Activated CD4-positive, alpha-beta T cell treated with anti-CD3 and anti-CD28 coated beads, Interleukin-2, amount 10 ng/mL, durations not matched to agents 24 days and 14 days (primary cell): Measurements from ENCODE around the gene JHY. TPM values are rescaled to one million over a fixed set of nuclear protein-coding genes. Genes with fewer than 3 reads are reported as not detected.

Experiments
- DNase-seq: peaks from one replicate; pipeline ENCODE4 v3.0.0; 2022
- H3K27ac Mint-ChIP-seq: one replicate; pipeline ENCODE4 v1.8.0; 2022; ENCODE audit warnings: mild to moderate bottlenecking, mixed read lengths
- H3K27me3 Mint-ChIP-seq: one replicate; pipeline ENCODE4 v1.8.0; 2022; ENCODE audit warnings: mixed read lengths
- H3K36me3 Mint-ChIP-seq: one replicate; pipeline ENCODE4 v1.8.0; 2022; ENCODE audit warnings: low read depth, mild to moderate bottlenecking, mixed read lengths
- H3K4me1 Mint-ChIP-seq: one replicate; pipeline ENCODE4 v1.8.0; 2021; ENCODE audit warnings: mixed read lengths
- H3K4me3 Mint-ChIP-seq: one replicate; pipeline ENCODE4 v1.8.0; 2022; ENCODE audit warnings: mild to moderate bottlenecking, moderate library complexity, mixed read lengths
- H3K9me3 Mint-ChIP-seq: one replicate; pipeline ENCODE4 v1.8.0; 2021; ENCODE audit warnings: mixed read lengths
- intact Hi-C: fragments of 100-400 bp; cut with micrococcal nuclease; formaldehyde crosslinking; loops from one replicate; pipeline ENCODE4 v1.15.1; 2023
- total RNA-seq: library from RNA; stranded (reverse); gene quantifications from 2 replicates; pipeline ENCODE4 v1.2.3, GENCODE V29; 2022

The JHY gene
- total RNA-seq, 1 donor from 2014 or later: 1.1 TPM

DNA sequence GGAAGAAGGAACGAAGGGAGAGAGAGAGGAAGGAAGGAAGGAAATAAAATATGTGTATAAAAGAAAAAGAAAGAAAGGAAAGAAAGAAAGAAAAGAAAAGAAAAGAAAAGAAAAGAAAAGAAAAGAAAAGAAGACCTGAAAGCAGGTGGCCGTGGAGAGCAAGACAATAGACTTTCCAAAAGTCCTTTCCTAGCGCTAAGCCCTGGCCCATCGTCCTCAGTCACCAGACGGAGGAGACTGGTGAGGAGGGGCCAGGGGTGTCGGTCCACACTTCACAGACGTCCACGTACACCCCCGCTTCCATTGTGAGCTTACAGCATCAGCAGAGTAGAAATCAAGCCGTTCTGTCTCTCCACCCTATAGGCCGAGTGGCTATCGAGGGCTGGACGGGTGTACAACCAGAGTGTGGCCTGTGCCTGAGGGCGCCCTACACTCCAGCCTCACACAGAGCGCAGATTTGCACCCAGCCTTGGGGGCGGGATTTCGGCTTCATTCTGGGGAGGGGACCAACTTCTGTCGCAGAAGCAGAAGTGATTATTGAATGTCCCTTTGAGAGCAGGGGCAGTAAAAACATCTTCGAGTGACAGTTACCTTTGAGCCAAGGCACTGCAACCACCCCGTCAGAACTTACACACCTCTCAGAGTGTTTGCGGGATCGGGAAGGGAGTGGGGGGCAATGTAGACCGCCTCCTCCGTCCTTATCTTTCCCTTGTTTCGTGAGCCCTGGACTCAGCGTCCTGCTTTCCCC lies 101.1 kb downstream of the JHY start:
- DNase-seq: no peak
- Mint-ChIP-seq H3K27me3 (peaks cover 86% of the 10 kb centered on the region), H3K4me3 (peak overlapping the region; percentile 85), H3K36me3 (peaks cover 3% of the 10 kb centered on the region), H3K27ac (no peak overlapping the region), H3K4me1 (peaks cover 16% of the 10 kb centered on the region), H3K9me3 (peaks cover 9% of the 10 kb centered on the region)
- intact Hi-C loops: loop anchor here (5.0 kb wide), 2 partner anchors 101 to 1884 kb away; partner anchors contain the start of genes JHY and ROBO3

- H3K9me3 Mint-ChIP-seq: peaks cover 11% of the 10 kb centered on the region
- DNase-seq: peak; percentile 68
- H3K4me3 Mint-ChIP-seq: peak overlapping the region; percentile 85
- peaks cover 16% of the 10 kb centered on the region for H3K4me1 Mint-ChIP-seq
- H3K36me3 Mint-ChIP-seq: peaks cover 3% of the 10 kb centered on the region
- intact Hi-C loops: loop anchor here (5.0 kb wide), 2 partner anchors 102 to 1883 kb away; partner anchors contain the start of genes JHY and ROBO3
- H3K27ac Mint-ChIP-seq: no peak overlapping the region
- H3K27me3 Mint-ChIP-seq: peaks cover 81% of the 10 kb centered on the region
Measured at GRCh38 chr11:122984186-122985011, 101.8 kb downstream of the JHY start.

DNA sequence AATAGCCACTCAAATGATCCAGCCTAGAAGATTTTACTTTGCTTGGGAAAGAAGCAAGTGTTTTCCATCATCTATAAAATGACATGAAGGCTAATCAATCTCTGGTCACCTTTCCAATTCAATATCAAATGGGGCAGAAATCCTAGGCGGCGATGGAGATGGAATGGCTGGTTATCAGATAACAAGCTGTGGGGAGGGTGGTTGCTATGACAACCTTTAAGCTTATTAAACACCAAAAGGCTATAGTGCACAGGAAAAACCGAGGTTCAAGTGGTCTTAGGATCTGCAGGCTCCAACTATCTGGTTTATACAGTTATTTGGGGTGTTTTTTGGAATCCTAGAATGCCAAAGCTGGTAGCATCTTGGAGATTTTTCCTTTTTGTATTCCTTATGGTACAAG lies 113.0 kb downstream of the JHY start:
- intact Hi-C loops: no loop called here

DNA sequence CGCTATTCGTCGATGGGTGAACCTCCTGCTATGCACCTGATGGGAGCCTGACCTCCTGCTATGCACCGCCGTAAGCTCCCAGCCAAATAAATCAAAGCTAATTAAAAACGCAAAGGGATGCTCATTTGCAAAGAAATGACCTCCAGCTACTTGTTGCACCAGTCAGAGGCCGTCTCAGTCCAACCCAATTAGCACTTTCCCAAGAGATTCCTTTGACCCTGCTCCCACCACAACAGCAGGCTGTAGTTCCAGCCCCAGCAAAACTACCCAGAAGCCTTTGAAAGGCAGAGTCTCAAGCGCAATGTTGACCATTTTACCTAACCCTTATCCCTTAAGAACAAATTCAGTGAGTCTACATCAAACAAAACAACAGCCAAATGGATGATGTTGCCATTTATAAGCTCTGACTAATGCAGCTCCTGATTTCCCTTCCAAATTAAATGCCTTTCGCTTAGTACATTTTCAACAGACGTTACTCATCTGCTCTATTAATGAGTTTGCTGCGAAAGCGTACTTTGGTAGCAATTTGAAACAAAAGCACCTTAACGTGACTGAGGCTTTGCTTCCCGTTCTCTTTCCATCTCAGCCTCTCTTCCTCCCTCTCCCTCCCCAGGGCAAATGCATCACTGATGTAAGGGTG lies 116.3 kb downstream of the JHY start:
- intact Hi-C loops: no loop called here
- Mint-ChIP-seq H3K36me3 (no peaks in the 10 kb centered on the region), H3K27me3 (peaks cover 31% of the 10 kb centered on the region), H3K27ac (no peak overlapping the region), H3K4me3 (no peak overlapping the region), H3K9me3 (no peaks in the 10 kb centered on the region), H3K4me1 (no peaks in the 10 kb centered on the region)
- no peak for DNase-seq

More for the DNA sequence above, 113.0 kb downstream of the JHY start:
- H3K27me3 Mint-ChIP-seq: peaks cover 32% of the 10 kb centered on the region
- H3K36me3 Mint-ChIP-seq: no peaks in the 10 kb centered on the region
- H3K4me1 Mint-ChIP-seq: no peaks in the 10 kb centered on the region
- DNase-seq: no peak
- H3K9me3 Mint-ChIP-seq: peaks cover 4% of the 10 kb centered on the region
- no peak overlapping the region for H3K4me3 Mint-ChIP-seq
- H3K27ac Mint-ChIP-seq: no peak overlapping the region

DNA sequence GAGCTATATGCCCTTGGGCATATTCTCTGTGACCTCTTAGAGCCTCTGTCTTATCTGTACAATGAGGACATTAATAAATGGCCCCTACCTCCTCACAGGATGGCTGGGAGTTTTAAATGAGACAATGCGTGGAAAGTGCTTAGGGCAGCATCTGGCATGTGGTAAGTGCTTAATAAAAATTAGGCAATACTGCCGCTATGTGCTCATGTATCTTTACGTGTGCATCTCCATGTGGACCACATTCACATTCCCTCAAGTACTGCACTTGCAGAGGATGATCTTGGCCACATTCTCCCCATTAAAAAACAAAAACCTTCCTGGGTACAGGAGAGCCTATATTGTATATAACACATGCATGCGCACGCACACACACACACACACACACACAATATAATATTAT lies 118.2 kb downstream of the JHY start:
- H3K36me3 Mint-ChIP-seq: no peaks in the 10 kb centered on the region
- no peak for DNase-seq
- intact Hi-C loops: no loop called here
- no peaks in the 10 kb centered on the region for H3K4me1 Mint-ChIP-seq
- H3K27me3 Mint-ChIP-seq: peaks cover 26% of the 10 kb centered on the region
- no peak overlapping the region for H3K27ac Mint-ChIP-seq
- H3K4me3 Mint-ChIP-seq: no peak overlapping the region
- no peaks in the 10 kb centered on the region for H3K9me3 Mint-ChIP-seq

GRCh38 chr11:123006860-123007542 lies 124.4 kb downstream of the JHY start:
- Mint-ChIP-seq H3K4me1 (no peaks in the 10 kb centered on the region), H3K9me3 (no peaks in the 10 kb centered on the region), H3K27ac (no peak overlapping the region), H3K36me3 (no peaks in the 10 kb centered on the region), H3K27me3 (peaks cover 10% of the 10 kb centered on the region), H3K4me3 (no peak overlapping the region)
- DNase-seq: no peak
- intact Hi-C loops: no loop called here

Other genes starting within 250 kb of the JHY start
- 10.9 and 14.8 TPM in 2 replicates for gene UBASH3B, start 227.0 kb upstream of the JHY start, total RNA-seq
- 3.8 and 4.2 TPM in 2 replicates for gene CRTAM, start 44.3 kb upstream of the JHY start, total RNA-seq
- not detected in 2 replicates for gene BSX, start 99.1 kb downstream of the JHY start, total RNA-seq
- 4,739 and 4,820 TPM in 2 replicates for gene HSPA8, start 179.4 kb downstream of the JHY start, total RNA-seq